Kidney tubule cell (primary cell): ENCODE measurements around the gene RIC3.

Source experiments
- DNase-seq: peaks from one replicate; pipeline ENCODE4 v3.0.0-alpha.2; 2018; ENCODE audit warnings: low spot score

Gene RIC3

GRCh38 chr11:8087185-8087584 is 81.6 kb downstream of the RIC3 start:
- DNase-seq: peak; percentile 12

- DNase-seq: no peak
Observed at GRCh38 chr11:8086571-8086970, 82.3 kb downstream of the RIC3 start.

GRCh38 chr11:8086001-8086479 is 82.8 kb downstream of the RIC3 start:
- no peak for DNase-seq

- DNase-seq: no peak
Observed at GRCh38 chr11:8085011-8085645, 83.7 kb downstream of the RIC3 start.

DNA sequence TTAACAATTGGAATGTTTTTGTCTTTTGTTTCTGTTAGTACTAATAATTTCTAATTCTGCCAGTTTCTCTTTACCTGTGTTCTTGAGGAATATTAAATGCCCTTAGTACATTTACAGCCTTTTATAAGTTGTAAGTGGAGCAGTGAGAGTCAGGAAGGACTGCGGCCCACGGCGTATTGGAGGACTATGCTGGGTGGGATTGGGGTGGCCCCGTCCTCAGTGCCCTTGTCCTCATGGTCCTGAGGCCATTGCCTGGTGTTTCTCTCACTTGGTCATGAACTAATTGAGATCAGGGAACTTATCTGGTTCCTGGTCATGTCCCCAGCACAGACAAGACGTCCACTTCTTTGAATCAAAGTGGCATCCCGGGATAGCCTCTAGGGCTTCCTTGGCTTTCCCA is 84.5 kb downstream of the RIC3 start:
- DNase-seq: no peak

GRCh38 chr11:8083871-8084281 is 84.9 kb downstream of the RIC3 start:
- no peak for DNase-seq

DNA sequence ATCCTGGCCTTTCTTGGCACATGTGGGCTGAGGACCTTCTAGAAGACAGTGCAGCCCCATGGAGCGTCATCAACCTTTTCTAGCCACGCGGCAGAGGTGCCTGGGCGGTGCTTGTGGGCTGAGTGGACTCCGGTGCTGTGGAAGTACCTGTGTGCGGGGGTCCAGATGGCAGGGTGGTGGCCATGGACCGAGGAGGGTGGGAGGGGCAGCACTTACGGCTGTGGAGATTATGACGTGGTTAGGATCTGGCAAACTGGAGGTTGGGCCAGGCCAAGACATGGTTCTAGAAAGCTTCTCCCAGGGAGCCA is 85.8 kb downstream of the RIC3 start:
- DNase-seq: no peak

GRCh38 chr11:8082391-8083087 is 86.3 kb downstream of the RIC3 start:
- DNase-seq: no peak

DNA sequence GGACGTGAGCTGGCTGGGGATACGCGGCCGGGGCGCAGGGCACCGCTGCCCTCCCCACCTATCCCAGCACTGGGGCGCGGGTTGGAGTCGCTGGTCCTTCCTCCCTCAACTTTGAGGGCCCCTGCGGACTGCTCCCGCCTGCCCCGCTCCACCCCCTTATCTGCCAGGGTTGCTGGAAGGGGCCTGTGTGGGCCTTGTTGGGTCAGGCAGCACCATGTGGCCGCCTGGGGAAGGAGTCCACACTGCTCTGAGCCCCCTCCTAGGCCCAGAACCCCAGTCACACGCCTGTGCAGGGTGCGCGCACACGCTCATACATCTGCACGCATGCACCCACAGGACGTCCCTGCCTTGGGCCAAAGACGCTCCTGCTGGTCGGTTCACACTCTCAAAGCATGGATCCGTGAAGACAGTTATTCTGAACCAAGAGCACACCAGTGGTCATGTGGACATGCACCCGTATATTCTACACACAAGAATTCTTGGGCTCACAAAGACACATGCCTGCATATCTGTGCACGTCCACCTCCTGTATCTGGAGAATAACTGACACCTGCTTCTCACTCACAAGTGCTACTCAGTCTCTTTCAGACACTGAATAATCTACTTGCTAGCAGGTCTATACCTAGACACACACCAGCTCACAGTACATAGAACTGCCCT is 87.1 kb downstream of the RIC3 start:
- no peak for DNase-seq

GRCh38 chr11:8080674-8081590 is 87.9 kb downstream of the RIC3 start, which contains the start of gene TUB:
TUB (plus strand) TSS chr11:8081211; CDS start chr11:8081511, 300 bp downstream.
- DNase-seq: no peak

DNA sequence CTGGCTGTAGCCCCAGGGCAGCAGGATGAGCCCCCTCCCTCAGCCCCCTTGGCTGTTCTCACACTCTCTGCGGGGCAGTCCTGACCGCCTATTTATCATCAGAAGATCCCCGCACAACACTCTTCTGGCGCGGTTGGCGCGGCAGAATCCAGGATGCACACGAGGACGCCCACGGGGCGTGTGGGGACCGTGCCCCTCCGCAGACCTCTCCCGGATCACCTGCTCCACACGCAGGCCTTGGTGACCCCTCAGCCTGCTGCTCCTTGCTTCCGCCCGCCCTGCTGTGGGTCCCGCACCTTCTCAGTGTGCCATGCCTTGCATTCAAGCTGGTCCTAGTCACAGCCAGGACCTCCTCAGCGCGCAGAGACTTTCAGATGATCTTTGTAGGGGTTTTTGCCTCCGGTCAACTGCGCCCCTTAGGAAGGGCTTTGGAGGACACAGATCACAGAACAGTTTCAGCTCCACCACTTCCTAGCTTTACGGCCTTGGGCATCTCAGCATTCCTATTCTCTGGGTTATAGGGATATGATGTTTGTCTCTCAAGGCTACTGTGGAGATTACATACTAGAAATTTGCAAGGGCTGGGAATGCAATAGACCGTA is 88.7 kb downstream of the RIC3 start:
- DNase-seq: no peak

GRCh38 chr11:8079111-8079675 is 89.6 kb downstream of the RIC3 start:
- no peak for DNase-seq

GRCh38 chr11:8075119-8075726 is 93.6 kb downstream of the RIC3 start:
- DNase-seq: no peak

DNA sequence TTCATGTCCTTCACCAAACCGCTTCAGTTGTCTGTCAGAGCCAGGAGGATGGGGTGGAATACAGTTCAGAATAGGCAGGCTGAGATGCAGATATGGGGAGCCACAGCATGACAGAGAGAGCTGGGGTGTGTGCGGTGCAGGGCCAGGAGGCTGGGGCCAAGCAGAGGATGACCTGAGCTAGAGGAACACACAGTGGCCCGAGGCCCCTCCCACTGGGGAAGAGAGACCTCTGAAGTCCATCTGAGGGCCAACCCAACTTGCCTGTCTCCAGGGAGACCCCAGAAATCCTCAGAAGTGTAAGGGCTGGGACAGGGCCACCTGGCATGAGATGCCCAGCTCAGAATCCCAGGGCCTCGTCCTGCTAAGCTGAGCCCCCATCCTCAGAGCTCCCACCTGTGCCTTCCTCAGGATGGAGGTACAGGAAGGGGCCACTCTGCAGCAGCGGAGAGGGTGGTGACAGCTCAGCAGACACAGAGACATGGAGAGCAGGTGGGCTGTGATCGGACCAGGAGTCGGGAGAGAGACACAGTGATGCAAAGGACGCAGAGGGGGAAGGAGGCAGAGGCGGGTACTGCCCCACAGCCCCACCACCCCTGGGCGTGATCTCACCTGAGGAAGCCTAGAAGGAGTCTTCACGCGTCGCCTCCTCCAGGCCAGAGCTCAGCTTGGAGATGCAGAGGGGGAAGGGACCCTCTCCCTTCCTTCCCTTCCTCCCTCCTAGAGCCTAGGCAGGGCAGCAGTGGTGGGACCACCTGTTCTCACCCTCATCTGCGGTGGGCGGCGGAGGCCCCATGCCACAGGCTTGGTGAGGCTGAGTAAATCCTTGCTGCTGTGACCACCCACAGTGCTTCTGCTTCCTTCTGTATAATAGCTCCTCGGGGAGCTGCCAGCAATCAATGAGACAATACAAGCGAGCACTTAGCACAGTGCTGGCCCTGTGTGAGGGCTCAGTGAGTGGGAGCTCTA is 96.9 kb downstream of the RIC3 start:
- no peak for DNase-seq

DNA sequence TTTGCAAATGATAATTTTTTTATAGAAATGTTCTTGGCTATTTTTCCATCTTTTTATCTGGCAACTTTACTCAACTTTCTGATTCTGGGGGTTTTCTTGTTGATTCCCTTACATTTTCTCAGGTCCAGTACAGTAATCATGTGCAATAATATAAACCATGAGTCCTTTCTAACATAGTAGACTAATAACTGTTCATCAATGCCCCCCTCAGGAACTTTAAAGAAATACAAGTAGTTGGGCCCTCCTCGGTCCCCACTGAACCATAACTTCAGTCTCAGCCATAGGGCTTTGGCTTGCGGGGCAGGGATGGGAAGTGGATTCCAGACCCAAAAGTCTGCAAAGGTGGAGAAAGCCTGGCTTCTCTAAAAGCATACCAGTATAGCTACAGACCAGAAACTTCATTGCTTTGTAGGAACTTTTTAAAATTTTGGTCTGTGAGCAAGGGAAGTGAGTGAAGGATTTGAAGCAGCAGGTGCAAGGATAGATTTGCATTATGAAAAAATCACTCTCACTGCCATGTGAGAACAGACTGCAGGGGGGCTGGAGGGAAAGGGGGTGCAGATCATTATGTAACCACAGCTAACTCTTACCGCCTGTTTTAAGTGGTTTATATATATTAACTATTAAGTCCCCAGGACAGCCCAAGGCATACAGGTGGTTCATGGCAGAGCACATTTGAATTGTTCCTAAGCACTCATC is 98.3 kb downstream of the RIC3 start:
- DNase-seq: peak; percentile 44

GRCh38 chr11:8069771-8070170 is 99.1 kb downstream of the RIC3 start:
- DNase-seq: no peak

- peak; percentile 82 for DNase-seq
Observed at GRCh38 chr11:8068605-8069221, 100.1 kb downstream of the RIC3 start.

- no peak for DNase-seq
Observed at GRCh38 chr11:8067929-8068575, 100.8 kb downstream of the RIC3 start.
